ENCODE data around the gene PTOV1. TPM values are rescaled to one million over a fixed set of nuclear protein-coding genes. Genes with fewer than 3 reads are reported as not detected.

PTOV1 gene
- total and polyA plus RNA-seq, 2 of the 4 experiments (the other 2 are of a cell fraction): 34.4 to 107 TPM

GRCh38 chr19:49884109-49884508 lies 33.1 kb downstream of the PTOV1 start:
- no peak overlapping the region for H3K27ac ChIP-seq (ENCODE audit: insufficient read depth, low read length)
- dilution Hi-C loops (cut with HindIII; ENCODE audit: low sequenced_read_pairs, unreplicated experiment) (no loop called here), in situ Hi-C loops (cut with MboI; ENCODE audit: low sequenced_read_pairs) (no loop called here), intact Hi-C loops (cut with micrococcal nuclease) (no loop called here)
- no peak overlapping the region for H3K9ac ChIP-seq (ENCODE audit: low read depth, low read length)
- H2BK5ac ChIP-seq (ENCODE audit: low read depth, low read length, poor library complexity, severe bottlenecking): no peak overlapping the region
- H2BK120ac ChIP-seq (ENCODE audit: low read depth, low read length): no peak overlapping the region
- H3K4ac ChIP-seq (ENCODE audit: low read depth, low read length): no peak overlapping the region
- POLR2A ChIA-PET (ENCODE audit: unreplicated experiment): no interaction called here
- WGBS, 2 experiments (ENCODE audit: extremely low coverage in 2 of 2, insufficient read length in 1 of 2): 100% methylated on average over 4 of the region's 18 CpGs; no CpG with 5 or more reads in 1 of the 2 experiments
- H4K5ac ChIP-seq (ENCODE audit: low read depth, low read length): no peak overlapping the region
- H3K4me1 ChIP-seq (ENCODE audit: control insufficient read depth, insufficient read depth, low read length): no peaks in the 10 kb centered on the region
- peak overlapping the region; percentile 7 for H2AK9ac ChIP-seq (replicated peaks; ENCODE audit: low read depth, low read length, poor library complexity)
- H4K91ac ChIP-seq (ENCODE audit: insufficient read depth, low read depth, low read length): no peak overlapping the region
- H3K4me2 ChIP-seq (ENCODE audit: low read depth, low read length): no peak overlapping the region
- no peak overlapping the region for H2AK5ac ChIP-seq (ENCODE audit: low read depth, low read length)
- no peak overlapping the region for H2BK20ac ChIP-seq (ENCODE audit: low read depth, low read length)
- H2AFZ ChIP-seq (replicated peaks; ENCODE audit: low read length, poor library complexity): no peak overlapping the region
- H4K20me1 ChIP-seq (ENCODE audit: insufficient read depth, low read length): no peaks in the 10 kb centered on the region
- peaks cover 2 to 17% of the 10 kb centered on the region in 2 experiments; a peak in 2 of 4 replicates for H3K79me1 ChIP-seq (ENCODE audit: low read depth in 1 of 2, low read length in 2 of 2)
- no peak overlapping the region for H3K23ac ChIP-seq (ENCODE audit: low read depth, low read length)
- H3K9me3 ChIP-seq (ENCODE audit: control insufficient read depth, insufficient read depth, low read length): peaks cover 6% of the 10 kb centered on the region; the same call in 1 of the 2 replicates
- no peak overlapping the region for H4K8ac ChIP-seq (ENCODE audit: low read depth in 2 of 2, low read length in 2 of 2)
- no peak for DNase-seq
- H3K18ac ChIP-seq (ENCODE audit: low read depth, low read length): no peak overlapping the region
- H3K9me1 ChIP-seq (ENCODE audit: insufficient read depth, low read length): peaks cover 6% of the 10 kb centered on the region; the same call in 1 of the 2 replicates
- TF ChIP-seq MAZ (IDR thresholded peaks at IDR 0.05; ENCODE audit: borderline replicate concordance, low read depth, low read length): no peak
- no peak overlapping the region for H3K4me3 ChIP-seq (ENCODE audit: insufficient read depth, low read depth, low read length)
- H3K14ac ChIP-seq (replicated peaks; ENCODE audit: low read depth, low read length): no peak overlapping the region
- no peak overlapping the region for H3K56ac ChIP-seq (ENCODE audit: extremely low read depth, insufficient read depth, low read length)
- no peaks in the 10 kb centered on the region for H3K27me3 ChIP-seq (ENCODE audit: control insufficient read depth, insufficient read depth, low read length)
- CTCF ChIA-PET: no interaction called here
- H3K36me3 ChIP-seq (ENCODE audit: control insufficient read depth, insufficient read depth, low read length): peaks cover 62% of the 10 kb centered on the region
- no peak overlapping the region for H2BK15ac ChIP-seq (ENCODE audit: low read depth, low read length)
- no peak for ATAC-seq (ENCODE audit: low read depth)
- no TSS peak for BruUV-seq (replicated peaks)
